ENCODE data around the gene FYB1. TPM values are rescaled to one million over a fixed set of nuclear protein-coding genes. Genes with fewer than 3 reads are reported as not detected.
A peak's percentile ranks its signal among the peaks of the same experiment; 100 is the strongest.

Gene FYB1
- polyA plus RNA-seq, 2 donors = 0.86 to 1.4 TPM

GRCh38 chr5:39178171-39178570, 41.2 kb downstream of the FYB1 start:
- Histone ChIP-seq H3K27me3 (ENCODE audit: control insufficient read depth in 1 of 2, insufficient read depth in 2 of 2, low read length in 2 of 2) (no peaks in the 10 kb centered on the region), H3K9me3 (ENCODE audit: control insufficient read depth in 2 of 2, insufficient read depth in 1 of 2, low read depth in 1 of 2, low read length in 1 of 2) (no peaks in the 10 kb centered on the region), H3K36me3 (ENCODE audit: control insufficient read depth in 2 of 2, insufficient read depth in 2 of 2, low read length in 1 of 2) (no peaks in the 10 kb centered on the region), H3K4me1 (ENCODE audit: control insufficient read depth in 2 of 2, insufficient read depth in 2 of 2, low read length in 1 of 2) (no peaks in the 10 kb centered on the region), H3K4me3 (ENCODE audit: low read depth in 1 of 2, low read length in 2 of 2) (no peak overlapping the region), H3K27ac (ENCODE audit: low read depth in 2 of 2, low read length in 1 of 2) (no peak overlapping the region)
- 30 to 35% methylated on average over 3 of the region's 3 CpGs for WGBS, 2 donors

GRCh38 chr5:39177631-39177964, 41.8 kb downstream of the FYB1 start:
- 67 to 74% methylated on average over 3 of the region's 3 CpGs for WGBS, 2 donors
- no peaks in the 10 kb centered on the region for H3K36me3 ChIP-seq (ENCODE audit: control insufficient read depth in 2 of 2, insufficient read depth in 2 of 2, low read length in 1 of 2)
- no peaks in the 10 kb centered on the region for H3K27me3 ChIP-seq (ENCODE audit: control insufficient read depth in 1 of 2, insufficient read depth in 2 of 2, low read length in 2 of 2)
- no peak overlapping the region for H3K27ac ChIP-seq (ENCODE audit: low read depth in 2 of 2, low read length in 1 of 2)
- H3K4me1 ChIP-seq (ENCODE audit: control insufficient read depth in 2 of 2, insufficient read depth in 2 of 2, low read length in 1 of 2) = no peaks in the 10 kb centered on the region
- H3K9me3 ChIP-seq (ENCODE audit: control insufficient read depth in 2 of 2, insufficient read depth in 1 of 2, low read depth in 1 of 2, low read length in 1 of 2) = no peaks in the 10 kb centered on the region
- H3K4me3 ChIP-seq (ENCODE audit: low read depth in 1 of 2, low read length in 2 of 2) = no peak overlapping the region

- no peaks in the 10 kb centered on the region for H3K4me1 ChIP-seq (ENCODE audit: control insufficient read depth in 2 of 2, insufficient read depth in 2 of 2, low read length in 1 of 2)
- H3K27ac ChIP-seq (ENCODE audit: low read depth in 2 of 2, low read length in 1 of 2) = no peak overlapping the region
- H3K27me3 ChIP-seq (ENCODE audit: control insufficient read depth in 1 of 2, insufficient read depth in 2 of 2, low read length in 2 of 2) = no peaks in the 10 kb centered on the region
- H3K9me3 ChIP-seq (ENCODE audit: control insufficient read depth in 2 of 2, insufficient read depth in 1 of 2, low read depth in 1 of 2, low read length in 1 of 2) = no peaks in the 10 kb centered on the region
- no peak overlapping the region for H3K4me3 ChIP-seq (ENCODE audit: low read depth in 1 of 2, low read length in 2 of 2)
- WGBS, 2 donors = 76 to 83% methylated on average over 3 of the region's 3 CpGs
- H3K36me3 ChIP-seq (ENCODE audit: control insufficient read depth in 2 of 2, insufficient read depth in 2 of 2, low read length in 1 of 2) = no peaks in the 10 kb centered on the region
These were observed 42.4 kb downstream of the FYB1 start for GRCh38 chr5:39176759-39177630.

GRCh38 chr5:39175273-39175955, 43.9 kb downstream of the FYB1 start:
- peak overlapping the region in 1 of 2 donors; percentile 13 for H3K27ac ChIP-seq (ENCODE audit: low read depth in 2 of 2, low read length in 1 of 2)
- WGBS, 2 donors = 62 to 74% methylated on average over 5 of the region's 5 CpGs

GRCh38 chr5:39173069-39173468, 46.3 kb downstream of the FYB1 start:
- H3K4me1 ChIP-seq (ENCODE audit: control insufficient read depth in 2 of 2, insufficient read depth in 2 of 2, low read length in 1 of 2) = no peaks in the 10 kb centered on the region

More at GRCh38 chr5:39175273-39175955, 43.9 kb downstream of the FYB1 start:
- Histone ChIP-seq H3K4me1 (ENCODE audit: control insufficient read depth in 2 of 2, insufficient read depth in 2 of 2, low read length in 1 of 2) (no peaks in the 10 kb centered on the region), H3K36me3 (ENCODE audit: control insufficient read depth in 2 of 2, insufficient read depth in 2 of 2, low read length in 1 of 2) (no peaks in the 10 kb centered on the region), H3K9me3 (ENCODE audit: control insufficient read depth in 2 of 2, insufficient read depth in 1 of 2, low read depth in 1 of 2, low read length in 1 of 2) (no peaks in the 10 kb centered on the region), H3K27me3 (ENCODE audit: control insufficient read depth in 1 of 2, insufficient read depth in 2 of 2, low read length in 2 of 2) (no peaks in the 10 kb centered on the region), H3K4me3 (ENCODE audit: low read depth in 1 of 2, low read length in 2 of 2) (no peak overlapping the region)

GRCh38 chr5:39172593-39172992, 46.8 kb downstream of the FYB1 start:
- no peaks in the 10 kb centered on the region for H3K4me1 ChIP-seq (ENCODE audit: control insufficient read depth in 2 of 2, insufficient read depth in 2 of 2, low read length in 1 of 2)
- no peak overlapping the region for H3K4me3 ChIP-seq (ENCODE audit: low read depth in 1 of 2, low read length in 2 of 2)
- no peaks in the 10 kb centered on the region for H3K27me3 ChIP-seq (ENCODE audit: control insufficient read depth in 1 of 2, insufficient read depth in 2 of 2, low read length in 2 of 2)
- H3K36me3 ChIP-seq (ENCODE audit: control insufficient read depth in 2 of 2, insufficient read depth in 2 of 2, low read length in 1 of 2) = no peaks in the 10 kb centered on the region
- 90 to 92% methylated on average over 2 of the region's 2 CpGs for WGBS, 2 donors
- H3K9me3 ChIP-seq (ENCODE audit: control insufficient read depth in 2 of 2, insufficient read depth in 1 of 2, low read depth in 1 of 2, low read length in 1 of 2) = no peaks in the 10 kb centered on the region
- no peak overlapping the region for H3K27ac ChIP-seq (ENCODE audit: low read depth in 2 of 2, low read length in 1 of 2)

More at GRCh38 chr5:39173069-39173468, 46.3 kb downstream of the FYB1 start:
- 94 to 95% methylated on average over 3 of the region's 3 CpGs for WGBS, 2 donors
- Histone ChIP-seq H3K27ac (ENCODE audit: low read depth in 2 of 2, low read length in 1 of 2) (no peak overlapping the region), H3K36me3 (ENCODE audit: control insufficient read depth in 2 of 2, insufficient read depth in 2 of 2, low read length in 1 of 2) (no peaks in the 10 kb centered on the region), H3K4me3 (ENCODE audit: low read depth in 1 of 2, low read length in 2 of 2) (no peak overlapping the region), H3K27me3 (ENCODE audit: control insufficient read depth in 1 of 2, insufficient read depth in 2 of 2, low read length in 2 of 2) (no peaks in the 10 kb centered on the region), H3K9me3 (ENCODE audit: control insufficient read depth in 2 of 2, insufficient read depth in 1 of 2, low read depth in 1 of 2, low read length in 1 of 2) (no peaks in the 10 kb centered on the region)

GRCh38 chr5:39171647-39172046, 47.7 kb downstream of the FYB1 start:
- H3K9me3 ChIP-seq (ENCODE audit: control insufficient read depth in 2 of 2, insufficient read depth in 1 of 2, low read depth in 1 of 2, low read length in 1 of 2) = no peaks in the 10 kb centered on the region
- no peak overlapping the region for H3K27ac ChIP-seq (ENCODE audit: low read depth in 2 of 2, low read length in 1 of 2)
- no peaks in the 10 kb centered on the region for H3K36me3 ChIP-seq (ENCODE audit: control insufficient read depth in 2 of 2, insufficient read depth in 2 of 2, low read length in 1 of 2)
- WGBS, 2 donors = 51 to 54% methylated on average over 4 of the region's 4 CpGs
- no peaks in the 10 kb centered on the region for H3K27me3 ChIP-seq (ENCODE audit: control insufficient read depth in 1 of 2, insufficient read depth in 2 of 2, low read length in 2 of 2)
- H3K4me1 ChIP-seq (ENCODE audit: control insufficient read depth in 2 of 2, insufficient read depth in 2 of 2, low read length in 1 of 2) = no peaks in the 10 kb centered on the region
- H3K4me3 ChIP-seq (ENCODE audit: low read depth in 1 of 2, low read length in 2 of 2) = no peak overlapping the region

GRCh38 chr5:39169081-39169480, 50.3 kb downstream of the FYB1 start:
- H3K27ac ChIP-seq (ENCODE audit: low read depth in 2 of 2, low read length in 1 of 2) = no peak overlapping the region
- no peaks in the 10 kb centered on the region for H3K9me3 ChIP-seq (ENCODE audit: control insufficient read depth in 2 of 2, insufficient read depth in 1 of 2, low read depth in 1 of 2, low read length in 1 of 2)
- 88% methylated on average over 4 of the region's 4 CpGs for WGBS, 2 donors
- no peaks in the 10 kb centered on the region for H3K27me3 ChIP-seq (ENCODE audit: control insufficient read depth in 1 of 2, insufficient read depth in 2 of 2, low read length in 2 of 2)
- no peaks in the 10 kb centered on the region for H3K36me3 ChIP-seq (ENCODE audit: control insufficient read depth in 2 of 2, insufficient read depth in 2 of 2, low read length in 1 of 2)
- H3K4me3 ChIP-seq (ENCODE audit: low read depth in 1 of 2, low read length in 2 of 2) = no peak overlapping the region
- H3K4me1 ChIP-seq (ENCODE audit: control insufficient read depth in 2 of 2, insufficient read depth in 2 of 2, low read length in 1 of 2) = no peaks in the 10 kb centered on the region

GRCh38 chr5:39167972-39168342, 51.4 kb downstream of the FYB1 start:
- Histone ChIP-seq H3K27ac (ENCODE audit: low read depth in 2 of 2, low read length in 1 of 2) (no peak overlapping the region), H3K4me3 (ENCODE audit: low read depth in 1 of 2, low read length in 2 of 2) (no peak overlapping the region), H3K4me1 (ENCODE audit: control insufficient read depth in 2 of 2, insufficient read depth in 2 of 2, low read length in 1 of 2) (no peaks in the 10 kb centered on the region), H3K36me3 (ENCODE audit: control insufficient read depth in 2 of 2, insufficient read depth in 2 of 2, low read length in 1 of 2) (no peaks in the 10 kb centered on the region), H3K9me3 (ENCODE audit: control insufficient read depth in 2 of 2, insufficient read depth in 1 of 2, low read depth in 1 of 2, low read length in 1 of 2) (no peaks in the 10 kb centered on the region), H3K27me3 (ENCODE audit: control insufficient read depth in 1 of 2, insufficient read depth in 2 of 2, low read length in 2 of 2) (no peaks in the 10 kb centered on the region)
- WGBS, 2 donors = 71 to 76% methylated on average over 2 of the region's 2 CpGs

Measured in esophagus (tissue), 2 donors.